H9 (cell line): Measurements from ENCODE around the gene CAMK2N2. TPM values are rescaled to one million over a fixed set of nuclear protein-coding genes. Genes with fewer than 3 reads are reported as not detected.

Source experiments
- DNase-seq: peaks from one replicate; pipeline ENCODE4 v3.0.0-alpha.2; 2017
- H2AFZ ChIP-seq: one replicate; pipeline ENCODE4 v1.6.1; 2013; ENCODE audit warnings: mild to moderate bottlenecking, low read length, control low read depth, moderate library complexity
- H2AK5ac ChIP-seq: 2 replicates; pipeline ENCODE4 v1.6.1; 2013; ENCODE audit warnings: low read length, control low read depth, mixed read lengths; ENCODE audit not compliant: insufficient read length
- H2BK120ac ChIP-seq: one replicate; pipeline ENCODE4 v1.6.1; 2013; ENCODE audit warnings: low read depth, mild to moderate bottlenecking, low read length, control low read depth, inconsistent platforms; ENCODE audit not compliant: poor library complexity, severe bottlenecking
- H2BK12ac ChIP-seq: 2 replicates; pipeline ENCODE4 v1.6.1; 2013; ENCODE audit warnings: low read length, control low read depth, mixed read lengths, low read depth; ENCODE audit not compliant: insufficient read length
- H2BK15ac ChIP-seq: 2 replicates; pipeline ENCODE4 v1.6.1; 2013; ENCODE audit warnings: low read depth, low read length, control low read depth
- H2BK20ac ChIP-seq: one replicate; pipeline ENCODE4 v1.6.1; 2013; ENCODE audit warnings: low read depth, mild to moderate bottlenecking, low read length, control low read depth, inconsistent platforms; ENCODE audit not compliant: poor library complexity, severe bottlenecking
- H2BK5ac ChIP-seq: 2 replicates; pipeline ENCODE4 v1.6.1; 2013; ENCODE audit warnings: low read length, control low read depth, mixed read lengths; ENCODE audit not compliant: insufficient read length
- H3K14ac ChIP-seq: 2 replicates; pipeline ENCODE4 v1.6.1; 2013; ENCODE audit warnings: low read length, control low read depth; ENCODE audit not compliant: insufficient read depth
- H3K18ac ChIP-seq: 2 replicates; pipeline ENCODE4 v1.6.1; 2013; ENCODE audit warnings: low read depth, mild to moderate bottlenecking, mixed read lengths, low read length, control low read depth; ENCODE audit not compliant: insufficient read length
- H3K23ac ChIP-seq: 2 replicates; pipeline ENCODE4 v1.6.1; 2013; ENCODE audit warnings: low read length, control low read depth, mixed read lengths, low read depth; ENCODE audit not compliant: insufficient read length
- H3K23me2 ChIP-seq: 2 replicates; pipeline ENCODE4 v1.6.1; 2013; ENCODE audit warnings: low read depth, mild to moderate bottlenecking, mixed read lengths, low read length, control low read depth; ENCODE audit not compliant: insufficient read length, poor library complexity, severe bottlenecking
- H3K27ac ChIP-seq: 2 replicates; pipeline ENCODE4 v1.5.1; 2013; ENCODE audit warnings: low read length, control low read depth, mixed read lengths, low read depth; ENCODE audit not compliant: insufficient read length
- H3K27me3 ChIP-seq: 2 replicates; pipeline ENCODE4 v1.6.1; 2013; ENCODE audit warnings: low read length, control low read depth, inconsistent platforms; ENCODE audit not compliant: insufficient read depth
- H3K4ac ChIP-seq: 2 replicates; pipeline ENCODE4 v1.6.1; 2013; ENCODE audit warnings: low read depth, mild to moderate bottlenecking, control low read depth, inconsistent platforms, low read length, moderate library complexity
- H3K4me1 ChIP-seq: 2 replicates; pipeline ENCODE4 v1.6.1; 2013; ENCODE audit warnings: low read length, control low read depth, inconsistent platforms; ENCODE audit not compliant: insufficient read depth
- H3K4me2 ChIP-seq: 2 replicates; pipeline ENCODE4 v1.6.1; 2013; ENCODE audit warnings: low read length, control low read depth, mixed read lengths; ENCODE audit not compliant: insufficient read length, insufficient read depth
- H3K56ac ChIP-seq: 2 replicates; pipeline ENCODE4 v1.6.1; 2013; ENCODE audit warnings: low read depth, mild to moderate bottlenecking, mixed read lengths, low read length, control low read depth; ENCODE audit not compliant: insufficient read length
- H3K79me1 ChIP-seq: 2 replicates; pipeline ENCODE4 v1.6.1; 2013; ENCODE audit warnings: low read depth, mild to moderate bottlenecking, moderate library complexity, low read length, control low read depth, inconsistent platforms; ENCODE audit not compliant: insufficient read depth, poor library complexity, severe bottlenecking
- H3K79me2 ChIP-seq: 2 replicates; pipeline ENCODE4 v1.6.1; 2013; ENCODE audit warnings: low read length, control low read depth, inconsistent platforms; ENCODE audit not compliant: insufficient read depth
- H3K9ac ChIP-seq: 2 replicates; pipeline ENCODE4 v1.6.1; 2013; ENCODE audit warnings: low read length, control low read depth, mixed read lengths; ENCODE audit not compliant: insufficient read length; ENCODE audit errors: extremely low read depth
- H3K9me3 ChIP-seq: one replicate; pipeline ENCODE4 v1.6.1; 2013; ENCODE audit warnings: low read depth, low read length, inconsistent platforms; ENCODE audit not compliant: control insufficient read depth
- H3T11ph ChIP-seq: one replicate; pipeline ENCODE4 v1.6.1; 2013; ENCODE audit warnings: mild to moderate bottlenecking, low read length, control low read depth, inconsistent platforms
- H4K20me1 ChIP-seq: one replicate; pipeline ENCODE4 v1.6.1; 2013; ENCODE audit not compliant: control insufficient read depth, insufficient read length, insufficient read depth
- H4K5ac ChIP-seq: 2 replicates; pipeline ENCODE4 v1.6.1; 2013; ENCODE audit warnings: low read depth, mild to moderate bottlenecking, mixed read lengths, low read length, control low read depth; ENCODE audit not compliant: insufficient read length
- H4K8ac ChIP-seq: replicated peaks from 2 replicates; pipeline ENCODE4 v1.6.1; 2013; ENCODE audit warnings: low read length, control low read depth, mixed read lengths, low read depth; ENCODE audit not compliant: insufficient read length
- H4K91ac ChIP-seq: 2 replicates; pipeline ENCODE4 v1.6.1; 2013; ENCODE audit warnings: low read depth, mild to moderate bottlenecking, moderate library complexity, mixed read lengths, low read length, control low read depth; ENCODE audit not compliant: insufficient read length
- H3K27ac Mint-ChIP-seq, 3 experiments: 2 replicates in 2 of 3; 3 replicates in 1 of 3; pipeline ENCODE4 v1.8.0; 2020 to 2021; ENCODE audit warnings: mixed read lengths in 3 of 3, mild to moderate bottlenecking in 1 of 3, moderate library complexity in 1 of 3
- H3K27me3 Mint-ChIP-seq: 2 replicates; pipeline ENCODE4 v1.8.0; 2021; ENCODE audit warnings: low read depth, mild to moderate bottlenecking, moderate library complexity, mixed read lengths
- H3K36me3 Mint-ChIP-seq, 3 experiments: 2 replicates in 2 of 3; 3 replicates in 1 of 3; pipeline ENCODE4 v1.8.0; 2020 to 2021; ENCODE audit warnings: low read depth in 3 of 3, mixed read lengths in 3 of 3; ENCODE audit not compliant: insufficient read depth in 1 of 3
- H3K4me1 Mint-ChIP-seq, 2 experiments: 2 replicates each; pipeline ENCODE4 v1.8.0; 2020; ENCODE audit warnings: mixed read lengths in 2 of 2
- H3K4me3 Mint-ChIP-seq, 2 experiments: 2 replicates in 1 of 2; 3 replicates in 1 of 2; pipeline ENCODE4 v1.8.0; 2020 to 2021; ENCODE audit warnings: mild to moderate bottlenecking in 2 of 2, mixed read lengths in 2 of 2, moderate library complexity in 1 of 2
- H3K9me3 Mint-ChIP-seq, 2 experiments: 2 replicates in 1 of 2; 3 replicates in 1 of 2; pipeline ENCODE4 v1.8.0; 2020; ENCODE audit warnings: mild to moderate bottlenecking in 2 of 2, mixed read lengths in 2 of 2, moderate library complexity in 1 of 2
- CTCF ChIP-seq: fragments of 200-600 bp; sonication (generic); conservative IDR thresholded peaks from 3 replicates; pipeline ENCODE4 v1.8.0; 2021; ENCODE audit warnings: antibody characterized with exemption, mild to moderate bottlenecking
- WGBS: extraction: QIAGEN DNeasy Blood & Tissue Kit; methylation state at CpG from one replicate; pipeline ENCODE4 v1.1.7; 2013; ENCODE audit warnings: missing lambda C conversion rate, low lambda C conversion rate, mixed read lengths; ENCODE audit not compliant: insufficient read length; ENCODE audit errors: extremely low coverage; 5-methylcytosine and 5-hydroxymethylcytosine counted together
- total RNA-seq: library from RNA; stranded (reverse); gene quantifications from 2 replicates; pipeline ENCODE4 v1.2.1, GENCODE V29; 2021

CAMK2N2 gene
- total RNA-seq, 1 experiment from 2014 or later = 12.6 TPM

- no peak overlapping the region for H2BK12ac ChIP-seq
- no peak overlapping the region for H4K8ac ChIP-seq
- Mint-ChIP-seq H3K4me3 (no peak overlapping the region), H3K27me3 (peaks cover 1% of the 10 kb centered on the region; the same call in 1 of the 2 replicates), H3K9me3 (no peaks in the 10 kb centered on the region), H3K36me3 (peaks cover 15 to 35% (median 32%) of the 10 kb centered on the region in 3 experiments), H3K4me1 (0 out of 4 replicates have a peak, but pooled peaks cover 0 to 4% of the 10 kb centered on the region in 2 experiments), H3K27ac (no peak overlapping the region)
- no peak overlapping the region for H2AFZ ChIP-seq
- H3K27me3 ChIP-seq = no peaks in the 10 kb centered on the region
- no peak overlapping the region for H3K14ac ChIP-seq
- no peaks in the 10 kb centered on the region for H4K20me1 ChIP-seq
- H2BK20ac ChIP-seq = no peak overlapping the region
- no peak overlapping the region for H4K91ac ChIP-seq
- no peak overlapping the region for H2AK5ac ChIP-seq
- H3K4me1 ChIP-seq = no peaks in the 10 kb centered on the region
- H3K4ac ChIP-seq = no peak overlapping the region
- no peak overlapping the region for H2BK15ac ChIP-seq
- H3K9me3 ChIP-seq = no peaks in the 10 kb centered on the region
- H2BK5ac ChIP-seq = no peak overlapping the region
- no peaks in the 10 kb centered on the region for H3K79me2 ChIP-seq
- no peak overlapping the region for H3K27ac ChIP-seq
- no peaks in the 10 kb centered on the region for H3K79me1 ChIP-seq
- H3K23me2 ChIP-seq = no peaks in the 10 kb centered on the region
- H4K5ac ChIP-seq = no peak overlapping the region
- no peak overlapping the region for H3K18ac ChIP-seq
- H3K9ac ChIP-seq = no peak overlapping the region
- no peak overlapping the region for H3K23ac ChIP-seq
- no CpG with 5 or more reads among the region's 4 CpGs for WGBS
- no peak overlapping the region for H3K4me2 ChIP-seq
- no peak overlapping the region for H3T11ph ChIP-seq
- no peak overlapping the region for H3K56ac ChIP-seq
- DNase-seq = no peak
- no peak overlapping the region for H2BK120ac ChIP-seq
- TF ChIP-seq CTCF = no peak
Observed at GRCh38 chr3:184240384-184241140, 20.8 kb downstream of the CAMK2N2 start.
